ENCODE measurements around the gene KMT2D. TPM values are rescaled to one million over a fixed set of nuclear protein-coding genes. Genes with fewer than 3 reads are reported as not detected.

The KMT2D gene
- total and polyA plus RNA-seq, 8 donors = 3.2 to 220 (median 82.3) TPM

GRCh38 chr12:49089821-49090773 is 29.5 kb upstream of the KMT2D start:
- Histone ChIP-seq H3K36me3 (no peaks in the 10 kb centered on the region), H3K27ac (peak overlapping the region in 1 of 5 donors; percentile 14), H3K4me3 (peak overlapping the region; percentile 29 to 55 (median 38)), H3K9me3 (no peaks in the 10 kb centered on the region), H3K27me3 (peaks cover 30 to 68% (median 61%) of the 10 kb centered on the region in 3 donors), H3K4me1 (peaks cover 43 to 72% (median 64%) of the 10 kb centered on the region in 4 donors)
- no peak for TF ChIP-seq EP300 (IDR thresholded peaks at IDR 0.05)
- TF ChIP-seq, protein P1, sequence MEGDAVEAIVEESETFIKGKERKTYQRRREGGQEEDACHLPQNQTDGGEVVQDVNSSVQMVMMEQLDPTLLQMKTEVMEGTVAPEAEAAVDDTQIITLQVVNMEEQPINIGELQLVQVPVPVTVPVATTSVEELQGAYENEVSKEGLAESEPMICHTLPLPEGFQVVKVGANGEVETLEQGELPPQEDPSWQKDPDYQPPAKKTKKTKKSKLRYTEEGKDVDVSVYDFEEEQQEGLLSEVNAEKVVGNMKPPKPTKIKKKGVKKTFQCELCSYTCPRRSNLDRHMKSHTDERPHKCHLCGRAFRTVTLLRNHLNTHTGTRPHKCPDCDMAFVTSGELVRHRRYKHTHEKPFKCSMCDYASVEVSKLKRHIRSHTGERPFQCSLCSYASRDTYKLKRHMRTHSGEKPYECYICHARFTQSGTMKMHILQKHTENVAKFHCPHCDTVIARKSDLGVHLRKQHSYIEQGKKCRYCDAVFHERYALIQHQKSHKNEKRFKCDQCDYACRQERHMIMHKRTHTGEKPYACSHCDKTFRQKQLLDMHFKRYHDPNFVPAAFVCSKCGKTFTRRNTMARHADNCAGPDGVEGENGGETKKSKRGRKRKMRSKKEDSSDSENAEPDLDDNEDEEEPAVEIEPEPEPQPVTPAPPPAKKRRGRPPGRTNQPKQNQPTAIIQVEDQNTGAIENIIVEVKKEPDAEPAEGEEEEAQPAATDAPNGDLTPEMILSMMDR (IDR thresholded peaks at IDR 0.05) = peak in 1 of 7 experiments; percentile 9
- peak; percentile 31 to 77 for DNase-seq
- intact Hi-C loops (cut with DNase I; ENCODE audit: low total_unique reads) = no loop called here
- 3 to 15% (median 3%) methylated on average over 29 to 88 of the region's 88 CpGs for WGBS, 5 donors

DNA sequence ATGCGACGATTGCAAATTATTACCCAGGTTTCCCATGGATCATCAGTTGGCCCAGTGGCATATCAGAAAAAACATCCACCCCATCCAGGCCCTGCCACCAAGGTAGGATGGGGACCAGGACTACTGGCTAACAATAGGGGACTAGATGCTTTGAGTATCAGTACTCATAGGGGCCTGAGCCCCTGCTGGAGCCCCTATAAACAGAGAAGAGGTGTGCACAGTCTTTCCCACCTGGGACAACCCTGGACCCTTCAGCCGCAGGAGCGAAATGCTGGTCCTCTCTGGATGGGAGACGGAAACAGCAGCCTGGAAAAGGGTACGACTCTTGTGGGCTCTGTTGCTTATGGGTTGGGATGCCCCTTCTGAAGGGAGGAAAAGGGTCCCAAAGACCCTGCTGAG is 28.3 kb upstream of the KMT2D start:
- H3K27ac ChIP-seq = no peak overlapping the region
- peaks cover 25 to 57% (median 51%) of the 10 kb centered on the region in 3 donors for H3K27me3 ChIP-seq
- WGBS, 5 donors = 49 to 56% (median 52%) methylated on average over 4 to 6 of the region's 6 CpGs

DNA sequence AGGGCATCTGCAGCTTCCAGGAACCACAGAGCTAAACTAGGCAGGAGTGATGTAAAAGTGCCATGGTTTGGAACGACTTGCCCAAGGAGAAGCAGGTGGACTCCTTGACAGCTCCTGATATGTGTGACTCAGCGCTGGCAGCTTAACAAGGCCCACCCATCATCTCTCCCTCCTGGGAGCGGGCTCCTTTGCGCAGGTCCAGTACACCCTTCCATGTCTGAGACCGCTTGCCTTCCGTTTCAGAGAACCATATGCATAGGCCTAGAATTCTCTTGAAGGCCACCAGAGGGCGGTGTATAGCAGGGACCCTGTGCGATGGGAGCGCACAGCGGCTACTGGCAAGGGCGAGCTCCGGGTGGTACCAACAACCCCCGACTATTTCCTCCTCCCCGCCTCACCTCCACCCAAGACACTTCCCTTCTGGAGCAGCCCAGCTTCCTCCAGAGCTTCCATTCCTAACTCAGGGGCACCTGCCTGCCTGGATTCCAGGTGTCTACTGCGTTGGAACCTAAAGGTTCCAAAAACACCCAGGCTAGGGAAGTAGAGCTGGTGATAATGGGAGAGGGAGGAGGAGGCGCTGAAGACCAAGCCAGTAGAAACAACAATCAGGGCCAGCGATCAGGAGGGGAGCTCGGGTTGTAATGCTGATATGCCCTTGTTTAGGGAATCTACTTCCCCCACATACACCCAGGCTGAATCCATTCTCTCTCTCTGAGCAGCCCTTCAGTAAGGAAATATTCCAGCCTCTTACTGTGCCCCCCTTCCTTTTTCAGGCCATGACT is 27.7 kb upstream of the KMT2D start:
- no peak overlapping the region for H3K27ac ChIP-seq
- intact Hi-C loops (cut with DNase I; ENCODE audit: low total_unique reads) = no loop called here
- DNase-seq = peak; percentile 66 to 95
- H3K4me1 ChIP-seq = peaks cover 34 to 54% (median 48%) of the 10 kb centered on the region in 4 donors
- 1 to 8% (median 2%) methylated on average over 10 to 18 of the region's 18 CpGs for WGBS, 5 donors
- peaks cover 20 to 51% (median 46%) of the 10 kb centered on the region in 3 donors for H3K27me3 ChIP-seq
- H3K4me3 ChIP-seq = peak overlapping the region in 2 of 4 donors; percentile 15 to 26
- H3K36me3 ChIP-seq = no peaks in the 10 kb centered on the region
- TF ChIP-seq, protein P1 (IDR thresholded peaks at IDR 0.05) = peak in 5 of 7 experiments; percentile 78 to 91 (median 85)
- TF ChIP-seq POLR2A (IDR thresholded peaks at IDR 0.05) (no peak), EP300 (IDR thresholded peaks at IDR 0.05) (no peak), POLR2AphosphoS5 (IDR thresholded peaks at IDR 0.05) (peak in 1 of 3 donors; percentile 76)
- H3K9me3 ChIP-seq = no peaks in the 10 kb centered on the region

More for the DNA sequence above, 28.3 kb upstream of the KMT2D start:
- TF ChIP-seq, protein P1 (IDR thresholded peaks at IDR 0.05) = no peak
- TF ChIP-seq EP300 (IDR thresholded peaks at IDR 0.05) (no peak), POLR2A (IDR thresholded peaks at IDR 0.05) (no peak), POLR2AphosphoS5 (IDR thresholded peaks at IDR 0.05) (no peak)
- intact Hi-C loops (cut with DNase I; ENCODE audit: low total_unique reads) = no loop called here
- H3K4me3 ChIP-seq = no peak overlapping the region
- H3K4me1 ChIP-seq = peaks cover 36 to 60% (median 54%) of the 10 kb centered on the region in 4 donors
- H3K9me3 ChIP-seq = no peaks in the 10 kb centered on the region
- no peak for DNase-seq
- H3K36me3 ChIP-seq = no peaks in the 10 kb centered on the region

DNA sequence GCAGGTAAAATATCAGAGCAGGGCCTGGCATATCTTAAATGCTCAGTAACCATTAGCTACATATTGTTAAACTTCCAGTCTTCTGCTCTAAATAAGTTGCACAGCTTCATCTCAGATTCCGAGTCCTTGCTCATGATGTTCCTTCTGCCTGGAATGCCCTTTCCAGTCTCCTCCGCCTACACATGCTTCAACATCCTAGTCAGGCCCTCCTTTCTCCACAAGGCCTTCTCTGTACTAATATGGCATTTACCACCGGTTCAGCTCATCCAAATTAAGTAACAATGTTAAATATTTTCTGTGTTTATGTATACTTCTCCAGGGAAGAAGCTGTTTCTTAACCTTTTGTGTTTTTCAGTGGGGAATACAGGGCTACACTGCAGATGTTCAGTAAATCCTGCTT is 25.5 kb upstream of the KMT2D start:
- H3K4me1 ChIP-seq = peaks cover 21 to 35% (median 30%) of the 10 kb centered on the region in 4 donors
- H3K27me3 ChIP-seq = peaks cover 6 to 29% (median 23%) of the 10 kb centered on the region in 3 donors
- no peak overlapping the region for H3K4me3 ChIP-seq
- no peak for DNase-seq
- WGBS, 5 donors = 51 to 83% (median 80%) methylated on average over 3 of the region's 3 CpGs
- no peak overlapping the region for H3K27ac ChIP-seq
- intact Hi-C loops (cut with DNase I; ENCODE audit: low total_unique reads) = no loop called here
- no peaks in the 10 kb centered on the region for H3K9me3 ChIP-seq
- TF ChIP-seq, protein P1 (IDR thresholded peaks at IDR 0.05) = no peak
- no peak for TF ChIP-seq POLR2A (IDR thresholded peaks at IDR 0.05)
- TF ChIP-seq EP300 (IDR thresholded peaks at IDR 0.05) = no peak
- no peaks in the 10 kb centered on the region for H3K36me3 ChIP-seq
